Spleen (tissue), 11 donors: ENCODE measurements around the gene NFIX. TPM values are rescaled to one million over a fixed set of nuclear protein-coding genes. Genes with fewer than 3 reads are reported as not detected.
A peak's percentile ranks its signal among the peaks of the same experiment; 100 is the strongest.

Experiments used
- DNase-seq: peaks from one replicate; pipeline ENCODE4 v3.0.0-alpha.2; 2020
- H3K27ac ChIP-seq, 8 donors: fragments of 200-600 bp; sonication (generic) in 7 of 8; 1 replicate in 4 of 8; 2 replicates in 4 of 8; pipeline versions ENCODE4 v1.5.0 to v1.8.0; 2016 to 2021; ENCODE audit warnings: inconsistent platforms in 4 of 8, mild to moderate bottlenecking in 4 of 8, moderate library complexity in 1 of 8
- H3K27me3 ChIP-seq, 7 donors: fragments of 200-600 bp; sonication (generic) in 6 of 7; replicated peaks in 1 of 7; 1 replicate in 4 of 7; 2 replicates in 3 of 7; pipeline versions ENCODE4 v1.5.0 to v1.8.0; 2016 to 2021; ENCODE audit warnings: inconsistent platforms in 3 of 7, mild to moderate bottlenecking in 1 of 7
- H3K36me3 ChIP-seq, 6 donors: fragments of 200-600 bp; sonication (generic) in 5 of 6; 1 replicate in 4 of 6; 2 replicates in 2 of 6; pipeline versions ENCODE4 v1.5.0 to v1.8.0; 2016 to 2021; ENCODE audit warnings: inconsistent platforms in 2 of 6
- H3K4me1 ChIP-seq, 6 donors: fragments of 200-600 bp; sonication (generic) in 5 of 6; 1 replicate in 3 of 6; 2 replicates in 3 of 6; pipeline versions ENCODE4 v1.5.0 to v1.8.0; 2016 to 2021; ENCODE audit warnings: inconsistent platforms in 3 of 6
- H3K4me3 ChIP-seq, 8 donors: fragments of 200-600 bp; sonication (generic) in 7 of 8; 1 replicate in 4 of 8; 2 replicates in 4 of 8; pipeline versions ENCODE4 v1.5.0 to v1.8.0; 2016 to 2021; ENCODE audit warnings: inconsistent platforms in 4 of 8, mild to moderate bottlenecking in 4 of 8, moderate library complexity in 2 of 8
- H3K9me3 ChIP-seq, 8 donors: fragments of 200-600 bp; sonication (generic) in 7 of 8; 1 replicate in 4 of 8; 2 replicates in 4 of 8; pipeline versions ENCODE4 v1.5.0 to v1.8.0; 2016 to 2021; ENCODE audit warnings: inconsistent platforms in 4 of 8
- CTCF ChIP-seq, 11 experiments: fragments of 200-600 bp in 7 of 11; fragments of 450-650 bp in 4 of 11; sonication (generic) in 4 of 11; IDR thresholded peaks in 8 of 11; conservative IDR thresholded peaks in 3 of 11; 1 replicate in 7 of 11; 2 replicates in 4 of 11; pipeline versions ENCODE4 v1.4.0 to v1.8.0; 2016 to 2021; ENCODE audit warnings: antibody characterized with exemption in 11 of 11, inconsistent platforms in 4 of 11, mild to moderate bottlenecking in 1 of 11
- POLR2A ChIP-seq, 3 donors: fragments of 450-650 bp; IDR thresholded peaks; one replicate each; pipeline ENCODE4 v1.5.1; 2017; ENCODE audit warnings: antibody characterized with exemption in 3 of 3, mild to moderate bottlenecking in 1 of 3
- POLR2AphosphoS5 ChIP-seq, 3 donors: sonication (generic); formaldehyde crosslinking; IDR thresholded peaks; one replicate each; pipeline ENCODE4 v1.5.1; 2017; ENCODE audit warnings: antibody characterized with exemption in 3 of 3
- WGBS, 5 donors: extraction: QIAGEN DNeasy Blood & Tissue Kit in 3 of 5; methylation state at CpG; one replicate each; pipeline versions ENCODE4 v1.1.5 to v1.1.7; 2013 to 2018; 5-methylcytosine and 5-hydroxymethylcytosine counted together
- intact Hi-C: fragments of 100-400 bp; cut with DNase I; formaldehyde crosslinking; loops from one replicate; pipeline ENCODE4 v1.15.0; 2023; ENCODE audit warnings: low total_unique reads
- polyA plus RNA-seq, 3 donors: library from polyadenylated mRNA; stranded (reverse); fragments of 200-250 nt; gene quantifications; one replicate each; pipeline ENCODE4 v1.2.1, GENCODE V29; 2013
- total RNA-seq, 7 donors: library from RNA; depleted of rRNA in 3 of 7; stranded (reverse); fragments of >200 nt in 3 of 7; fragmentation: NEBNext Ultra II Directional in 4 of 7; extraction: Animal tissue kit (Norgen Biotek cat#: 25700) in 4 of 7; gene quantifications; one replicate each; pipeline versions ENCODE4 v1.1.0 to v1.2.1, GENCODE V29; 2016 to 2021
- donor health status: healthy with polysubstance abuse.
- donor health status: DM: no; HTN: no; CAD: no; lungs with moderate emphysema.
- donor health status: DM: no; HTN: no; CAD: no.
- donor health status: Bipolar disorder and iron deficiency.
- donor health status: healthy.
- donor health status: DM: no; HTN: no; CAD: no.
- donor health status: DM: yes; HTN: yes; CAD: no.

Gene NFIX
- total and polyA plus RNA-seq, 10 donors, result 1.1 to 41.4 (median 17.5) TPM

DNA sequence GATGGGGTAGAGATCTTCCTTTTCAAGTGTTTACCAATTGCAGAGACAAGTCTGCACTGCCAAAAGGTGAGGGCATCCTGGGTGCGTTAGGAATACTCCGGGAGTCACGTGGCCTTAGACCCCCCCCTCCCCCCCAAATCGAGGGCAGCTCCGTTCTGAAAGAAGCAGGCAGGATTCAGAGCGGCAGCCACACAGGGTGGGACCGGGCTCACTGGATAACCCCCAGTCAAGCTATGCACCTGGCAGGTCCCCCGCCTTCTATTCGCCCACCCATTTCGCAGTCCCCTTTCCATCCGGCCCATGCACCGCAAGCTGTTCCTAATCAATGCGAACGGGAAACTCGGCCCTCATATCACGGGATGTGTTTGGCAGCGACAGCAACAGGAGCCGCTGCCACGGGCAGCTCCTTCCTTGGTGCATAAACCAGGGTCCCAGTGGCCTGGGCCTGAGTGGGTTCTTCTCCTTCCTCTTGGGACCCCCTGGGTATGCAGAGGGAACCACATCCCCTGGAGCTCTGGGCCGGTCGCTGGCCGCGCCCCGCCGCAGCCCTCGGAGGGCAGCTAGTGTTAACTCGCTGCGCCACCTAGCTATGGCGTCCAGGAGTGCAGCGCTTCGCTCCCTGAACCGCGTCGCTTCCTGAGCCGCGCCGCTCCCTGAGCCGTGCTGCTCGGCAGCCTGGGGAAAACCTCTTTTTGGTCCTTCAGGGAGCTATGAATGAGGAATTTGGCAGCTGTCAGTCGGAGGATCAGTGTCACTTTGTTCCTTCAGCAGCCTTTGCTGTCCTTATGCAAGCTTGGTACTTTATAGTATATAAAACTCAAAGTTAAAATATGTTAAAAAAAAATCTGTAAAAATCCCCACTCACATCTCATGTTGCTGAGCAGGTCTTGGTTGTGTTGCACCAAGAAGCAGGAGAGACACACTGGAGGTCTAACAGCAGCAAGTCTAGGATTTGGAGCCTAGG is 66.0 kb downstream of the NFIX start:
- Histone ChIP-seq H3K9me3 (no peaks in the 10 kb centered on the region), H3K36me3 (no peaks in the 10 kb centered on the region), H3K27me3 (peaks cover 0 to 27% (median 0%) of the 10 kb centered on the region in 7 donors), H3K27ac (peak overlapping the region in 4 of 8 donors; percentile 30 to 52 (median 42)), H3K4me3 (peak overlapping the region; percentile 18 to 73 (median 44)), H3K4me1 (peaks cover 8 to 49% (median 24%) of the 10 kb centered on the region in 6 donors)
- intact Hi-C loops, result loop anchor here (5.0 kb wide), 1 partner anchor 84 kb away; no protein-coding TSS in a partner anchor
- TF ChIP-seq CTCF (IDR thresholded peaks at IDR 0.05 in 8 of 11, conservative IDR thresholded peaks at IDR 0.05 in 3 of 11) (peak; percentile 90 to 99 (median 97)), POLR2AphosphoS5 (IDR thresholded peaks at IDR 0.05) (peak; percentile 47 to 75 (median 74)), POLR2A (IDR thresholded peaks at IDR 0.05) (no peak)
- WGBS, 5 donors, result 0 to 6% (median 1%) methylated on average over 23 to 40 of the region's 40 CpGs
- DNase-seq, result peak; percentile 95

GRCh38 chr19:13062317-13062716 is 67.0 kb downstream of the NFIX start:
- intact Hi-C loops, result loop anchor here (5.0 kb wide), 1 partner anchor 85 kb away; no protein-coding TSS in a partner anchor
- Histone ChIP-seq H3K36me3 (no peaks in the 10 kb centered on the region), H3K4me1 (peaks cover 8 to 38% (median 21%) of the 10 kb centered on the region in 6 donors), H3K9me3 (no peaks in the 10 kb centered on the region), H3K27me3 (peaks cover 0 to 27% (median 0%) of the 10 kb centered on the region in 7 donors), H3K27ac (no peak overlapping the region), H3K4me3 (no peak overlapping the region)
- TF ChIP-seq CTCF (IDR thresholded peaks at IDR 0.05 in 8 of 11, conservative IDR thresholded peaks at IDR 0.05 in 3 of 11) (no peak), POLR2AphosphoS5 (IDR thresholded peaks at IDR 0.05) (no peak), POLR2A (IDR thresholded peaks at IDR 0.05) (no peak)
- DNase-seq, result no peak

DNA sequence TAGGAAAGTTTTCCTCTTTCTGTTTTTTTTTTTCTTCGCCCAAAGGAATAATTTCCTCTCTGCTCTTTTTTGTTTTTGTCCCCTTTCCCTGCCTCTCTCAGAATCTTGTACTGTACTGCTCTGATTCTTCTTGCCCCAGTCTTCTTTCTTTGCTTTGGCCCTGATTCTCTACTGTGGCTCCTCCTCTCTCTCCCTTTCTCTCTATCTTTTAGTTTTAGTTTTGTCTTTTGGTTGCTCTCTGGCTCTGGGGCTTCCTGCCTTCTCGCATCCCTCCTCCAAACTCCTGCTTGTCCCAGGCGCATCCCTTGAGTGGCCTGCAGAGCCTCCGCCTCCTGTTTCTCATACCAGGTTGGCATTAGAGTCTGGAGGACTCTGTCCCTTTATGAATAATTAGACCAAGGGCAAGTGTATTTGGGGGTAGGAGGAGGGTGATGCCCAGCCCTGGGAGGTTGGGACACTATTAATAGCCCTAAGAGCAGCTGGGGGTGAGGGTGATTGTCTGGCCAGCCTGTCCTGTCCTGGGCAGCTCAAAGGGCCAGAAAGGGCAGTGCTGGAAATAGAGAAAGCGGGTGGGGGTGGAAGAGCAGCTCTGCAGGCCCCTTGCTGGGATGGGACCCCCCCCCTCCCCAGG is 68.3 kb downstream of the NFIX start:
- TF ChIP-seq POLR2A (IDR thresholded peaks at IDR 0.05) (no peak), POLR2AphosphoS5 (IDR thresholded peaks at IDR 0.05) (no peak)
- Histone ChIP-seq H3K9me3 (no peaks in the 10 kb centered on the region), H3K4me3 (no peak overlapping the region), H3K4me1 (peaks cover 8 to 31% (median 21%) of the 10 kb centered on the region in 6 donors), H3K36me3 (no peaks in the 10 kb centered on the region), H3K27me3 (peaks cover 0 to 27% (median 0%) of the 10 kb centered on the region in 7 donors), H3K27ac (no peak overlapping the region)
- intact Hi-C loops, result loop anchor here (5.0 kb wide), 1 partner anchor 86 kb away; no protein-coding TSS in a partner anchor
- no peak for DNase-seq
- WGBS, 5 donors, result 72 to 87% (median 80%) methylated on average over 5 of the region's 5 CpGs

GRCh38 chr19:13064092-13064489 is 68.8 kb downstream of the NFIX start:
- WGBS, 5 donors, result 80 to 97% (median 85%) methylated on average over 4 to 6 of the region's 6 CpGs
- H3K4me3 ChIP-seq, result no peak overlapping the region
- intact Hi-C loops, result loop anchor here (5.0 kb wide), 1 partner anchor 87 kb away; no protein-coding TSS in a partner anchor
- no peak for DNase-seq
- TF ChIP-seq POLR2A (IDR thresholded peaks at IDR 0.05) (no peak), CTCF (IDR thresholded peaks at IDR 0.05 in 8 of 11, conservative IDR thresholded peaks at IDR 0.05 in 3 of 11) (no peak), POLR2AphosphoS5 (IDR thresholded peaks at IDR 0.05) (no peak)
- H3K27me3 ChIP-seq, result peaks cover 0 to 27% (median 0%) of the 10 kb centered on the region in 7 donors
- H3K36me3 ChIP-seq, result no peaks in the 10 kb centered on the region
- H3K4me1 ChIP-seq, result peaks cover 8 to 30% (median 21%) of the 10 kb centered on the region in 6 donors
- H3K9me3 ChIP-seq, result no peaks in the 10 kb centered on the region
- H3K27ac ChIP-seq, result no peak overlapping the region
